Body of pancreas (tissue), 4 donors: ENCODE measurements around the gene CYP19A1. TPM values are rescaled to one million over a fixed set of nuclear protein-coding genes. Genes with fewer than 3 reads are reported as not detected.

Experiments
- ATAC-seq: fragments of 150-250 bp; one replicate; pipeline ENCODE4 v1.9.1; 2016
- DNase-seq, 4 donors: peaks; one replicate each; pipeline ENCODE4 v3.0.0-alpha.2; 2019
- H3K27ac ChIP-seq, 4 donors: fragments of 200-600 bp; sonication (generic); 1 replicate in 3 of 4; 2 replicates in 1 of 4; pipeline versions ENCODE4 v1.5.1 to v1.6.1; 2016 to 2019; ENCODE audit warnings: mild to moderate bottlenecking in 1 of 4, mixed read lengths in 1 of 4, moderate library complexity in 1 of 4
- H3K27me3 ChIP-seq, 2 donors: fragments of 200-600 bp; sonication (generic); one replicate each; pipeline ENCODE4 v1.6.0; 2016; ENCODE audit warnings: mild to moderate bottlenecking in 1 of 2
- H3K36me3 ChIP-seq, 2 donors: fragments of 200-600 bp; sonication (generic); replicated peaks in 1 of 2; 2 replicates each; pipeline ENCODE4 v1.5.1; 2016; ENCODE audit warnings: low read depth in 2 of 2; ENCODE audit not compliant: insufficient read depth in 1 of 2
- H3K4me1 ChIP-seq: fragments of 200-600 bp; sonication (generic); one replicate; pipeline ENCODE4 v1.6.0; 2016
- H3K4me3 ChIP-seq, 2 donors: fragments of 200-600 bp; sonication (generic); 1 replicate in 1 of 2; 2 replicates in 1 of 2; pipeline ENCODE4 v1.5.1; 2016 to 2019
- H3K9me3 ChIP-seq, 3 donors: fragments of 200-600 bp; sonication (generic); 1 replicate in 2 of 3; 2 replicates in 1 of 3; pipeline ENCODE4 v1.5.1; 2016
- POLR2A ChIP-seq, 3 donors: fragments of 450-650 bp; IDR thresholded peaks; one replicate each; pipeline ENCODE4 v1.6.1; 2016; ENCODE audit warnings: antibody characterized with exemption in 3 of 3, mild to moderate bottlenecking in 2 of 3
- WGBS, 2 donors: methylation state at CpG; one replicate each; pipeline ENCODE4 v1.1.5; 2017; 5-methylcytosine and 5-hydroxymethylcytosine counted together
- intact Hi-C: fragments of 100-400 bp; cut with DNase I; formaldehyde crosslinking; loops from one replicate; pipeline ENCODE4 v1.15.1; 2023
- total RNA-seq, 2 donors: library from RNA; depleted of rRNA; stranded (reverse); fragments of >200 nt; gene quantifications; one replicate each; pipeline ENCODE4 v1.1.0, GENCODE V29; 2016
- TF ChIP-seq, protein P1 (sequence below), 7 experiments: fragments of 450-650 bp in 4 of 7; fragments of 200-600 bp in 3 of 7; sonication (generic) in 3 of 7; IDR thresholded peaks; one replicate each; pipeline ENCODE4 v1.5.1; 2016 to 2019; ENCODE audit warnings: antibody characterized with exemption in 7 of 7

The CYP19A1 gene
- total RNA-seq, 2 donors from 2014 or later, result 0.26 TPM; not detected in 1

DNA sequence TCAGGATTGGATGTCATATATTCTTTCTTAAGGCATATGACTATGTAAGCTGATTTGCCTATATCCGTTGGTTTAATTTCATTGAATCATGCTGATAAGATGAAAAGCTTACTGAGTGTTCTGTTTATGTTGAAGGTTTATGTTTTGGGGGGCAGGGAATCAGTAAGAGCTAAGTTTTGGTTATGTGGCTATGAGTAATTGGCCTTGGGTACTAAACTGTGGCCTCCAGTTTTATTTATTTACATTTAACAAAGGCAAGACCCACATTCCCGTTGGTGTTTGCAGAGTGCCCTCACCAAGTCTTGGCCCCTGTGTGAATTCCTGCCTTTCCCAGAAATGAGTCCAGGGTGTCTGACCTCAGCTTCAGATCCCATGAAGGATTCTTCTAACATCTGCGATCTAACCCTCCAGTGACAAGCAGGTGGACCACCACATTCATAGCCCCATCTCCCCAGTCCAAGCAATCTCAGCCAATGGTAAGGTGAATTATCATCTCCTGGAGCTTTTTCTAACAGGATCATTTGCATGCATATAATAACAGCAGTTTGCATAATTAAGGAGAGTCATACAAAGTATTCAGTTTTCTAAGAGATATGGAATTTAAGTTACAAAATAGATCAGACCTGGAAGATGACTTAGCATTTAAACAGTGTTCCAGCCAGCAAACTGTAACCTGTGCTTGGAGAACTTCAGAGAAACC is 30.5 kb upstream of the CYP19A1 start:
- no peak for ATAC-seq
- no peak for DNase-seq
- no peaks in the 10 kb centered on the region for H3K36me3 ChIP-seq
- WGBS, 2 donors, result 72% methylated on average over 3 of the region's 3 CpGs
- TF ChIP-seq, protein P1, sequence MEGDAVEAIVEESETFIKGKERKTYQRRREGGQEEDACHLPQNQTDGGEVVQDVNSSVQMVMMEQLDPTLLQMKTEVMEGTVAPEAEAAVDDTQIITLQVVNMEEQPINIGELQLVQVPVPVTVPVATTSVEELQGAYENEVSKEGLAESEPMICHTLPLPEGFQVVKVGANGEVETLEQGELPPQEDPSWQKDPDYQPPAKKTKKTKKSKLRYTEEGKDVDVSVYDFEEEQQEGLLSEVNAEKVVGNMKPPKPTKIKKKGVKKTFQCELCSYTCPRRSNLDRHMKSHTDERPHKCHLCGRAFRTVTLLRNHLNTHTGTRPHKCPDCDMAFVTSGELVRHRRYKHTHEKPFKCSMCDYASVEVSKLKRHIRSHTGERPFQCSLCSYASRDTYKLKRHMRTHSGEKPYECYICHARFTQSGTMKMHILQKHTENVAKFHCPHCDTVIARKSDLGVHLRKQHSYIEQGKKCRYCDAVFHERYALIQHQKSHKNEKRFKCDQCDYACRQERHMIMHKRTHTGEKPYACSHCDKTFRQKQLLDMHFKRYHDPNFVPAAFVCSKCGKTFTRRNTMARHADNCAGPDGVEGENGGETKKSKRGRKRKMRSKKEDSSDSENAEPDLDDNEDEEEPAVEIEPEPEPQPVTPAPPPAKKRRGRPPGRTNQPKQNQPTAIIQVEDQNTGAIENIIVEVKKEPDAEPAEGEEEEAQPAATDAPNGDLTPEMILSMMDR (IDR thresholded peaks at IDR 0.05), result no peak
- no peak for TF ChIP-seq POLR2A (IDR thresholded peaks at IDR 0.05)
- no peak overlapping the region for H3K4me3 ChIP-seq
- no peaks in the 10 kb centered on the region for H3K4me1 ChIP-seq
- H3K27ac ChIP-seq, result no peak overlapping the region
- H3K9me3 ChIP-seq, result no peaks in the 10 kb centered on the region
- H3K27me3 ChIP-seq, result no peaks in the 10 kb centered on the region
- intact Hi-C loops, result no loop called here

DNA sequence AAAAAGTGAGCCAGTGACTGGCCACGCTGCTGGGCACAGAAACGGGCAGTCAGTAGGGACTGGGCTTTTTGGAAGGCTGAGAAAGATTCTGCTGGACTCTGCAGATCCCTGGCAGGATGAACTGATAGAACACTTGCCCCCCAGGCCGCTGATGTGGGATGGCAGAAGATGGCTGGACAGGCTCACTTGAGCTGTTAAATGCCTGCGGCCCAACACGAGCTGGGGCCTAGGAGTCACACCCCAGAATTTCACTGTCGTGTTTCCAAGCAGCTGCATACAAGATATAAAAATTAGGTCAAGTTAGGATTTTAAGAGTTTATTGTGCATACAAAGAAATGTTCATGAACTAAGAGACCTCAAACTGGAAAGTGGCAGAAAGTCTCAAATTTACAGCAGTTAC is 29.9 kb upstream of the CYP19A1 start:
- Histone ChIP-seq H3K27ac (no peak overlapping the region), H3K4me3 (no peak overlapping the region), H3K9me3 (no peaks in the 10 kb centered on the region), H3K36me3 (no peaks in the 10 kb centered on the region), H3K4me1 (no peaks in the 10 kb centered on the region), H3K27me3 (no peaks in the 10 kb centered on the region)
- intact Hi-C loops, result no loop called here
- no peak for DNase-seq
- ATAC-seq, result no peak
- WGBS, 2 donors, result 87 to 88% methylated on average over 6 of the region's 6 CpGs
- no peak for TF ChIP-seq POLR2A (IDR thresholded peaks at IDR 0.05)
- TF ChIP-seq, protein P1 (IDR thresholded peaks at IDR 0.05), result no peak

DNA sequence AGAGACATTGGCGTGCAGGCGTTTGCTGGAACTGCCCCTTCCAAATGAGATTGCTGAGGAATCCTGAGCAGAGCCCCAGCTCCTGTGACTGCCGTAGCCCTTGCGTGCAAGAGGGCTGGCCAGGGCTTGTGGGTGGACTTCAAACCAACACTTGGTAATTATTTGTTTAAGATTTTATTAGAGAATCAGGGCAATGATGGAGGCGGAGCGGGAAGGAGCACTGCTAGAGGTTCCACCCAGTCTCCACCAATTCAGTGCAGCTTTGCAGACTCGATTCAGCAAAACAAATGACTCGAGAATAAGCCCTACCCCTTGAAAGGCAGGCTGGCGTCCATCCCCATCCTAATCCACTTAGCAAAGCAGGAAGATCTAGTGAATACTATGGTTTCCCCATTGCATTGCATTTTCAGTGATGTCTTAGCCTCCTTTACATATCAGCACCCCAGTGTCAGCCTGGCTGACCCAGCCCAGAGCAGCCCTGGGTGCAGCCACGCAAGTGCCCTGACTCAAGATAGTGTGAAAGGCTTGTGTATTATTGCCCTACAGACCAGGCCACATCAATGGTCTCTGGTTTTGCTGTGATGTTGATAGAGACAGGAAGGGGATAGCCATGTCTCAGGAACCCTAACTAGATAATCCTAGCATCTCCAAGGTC is 29.1 kb upstream of the CYP19A1 start:
- H3K4me1 ChIP-seq, result no peaks in the 10 kb centered on the region
- DNase-seq (peak in 1 of 4 donors; percentile 6), ATAC-seq (no peak)
- TF ChIP-seq POLR2A (IDR thresholded peaks at IDR 0.05), result no peak
- TF ChIP-seq, protein P1 (IDR thresholded peaks at IDR 0.05), result no peak
- no peaks in the 10 kb centered on the region for H3K36me3 ChIP-seq
- H3K9me3 ChIP-seq, result no peaks in the 10 kb centered on the region
- 74 to 83% methylated on average over 10 of the region's 10 CpGs for WGBS, 2 donors
- intact Hi-C loops, result no loop called here
- no peaks in the 10 kb centered on the region for H3K27me3 ChIP-seq
- no peak overlapping the region for H3K4me3 ChIP-seq
- H3K27ac ChIP-seq, result no peak overlapping the region

DNA sequence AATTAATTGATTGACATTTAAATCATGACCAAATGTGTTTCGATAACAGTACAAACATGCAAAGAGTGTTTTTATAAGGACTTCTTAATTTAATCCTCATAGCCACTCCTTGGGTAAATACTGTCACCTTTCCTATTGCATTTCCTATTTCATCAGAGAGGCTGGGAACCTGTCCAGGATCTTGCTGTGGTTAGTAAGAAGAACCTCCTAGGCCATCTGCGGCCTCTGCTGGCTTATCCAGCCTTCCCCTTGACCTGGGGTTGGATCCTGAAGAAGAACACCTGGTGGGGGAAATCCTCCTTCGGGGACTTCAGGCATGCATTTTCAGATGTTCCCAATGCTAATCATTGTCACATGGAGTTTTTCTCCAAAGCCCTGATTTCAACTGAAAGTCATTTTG is 28.5 kb upstream of the CYP19A1 start:
- intact Hi-C loops, result no loop called here
- no peak for TF ChIP-seq POLR2A (IDR thresholded peaks at IDR 0.05)
- TF ChIP-seq, protein P1 (IDR thresholded peaks at IDR 0.05), result peak in 1 of 7 experiments; percentile 5
- no peaks in the 10 kb centered on the region for H3K9me3 ChIP-seq
- no peaks in the 10 kb centered on the region for H3K27me3 ChIP-seq
- no peak overlapping the region for H3K4me3 ChIP-seq
- ATAC-seq, result peak; percentile 42
- no peak overlapping the region for H3K27ac ChIP-seq
- WGBS, 2 donors, result 43 to 54% methylated on average over 3 of the region's 3 CpGs
- DNase-seq, result peak; percentile 35 to 72 (median 65)
- no peaks in the 10 kb centered on the region for H3K4me1 ChIP-seq
- no peaks in the 10 kb centered on the region for H3K36me3 ChIP-seq
